Measurements from ENCODE around the gene FCGR1A.
"Not testable (repeated sequence)": the region's sequence is repeated elsewhere in the genome, so short reads cannot be mapped to it uniquely, and the experiment has no call there.

FCGR1A gene

DNA sequence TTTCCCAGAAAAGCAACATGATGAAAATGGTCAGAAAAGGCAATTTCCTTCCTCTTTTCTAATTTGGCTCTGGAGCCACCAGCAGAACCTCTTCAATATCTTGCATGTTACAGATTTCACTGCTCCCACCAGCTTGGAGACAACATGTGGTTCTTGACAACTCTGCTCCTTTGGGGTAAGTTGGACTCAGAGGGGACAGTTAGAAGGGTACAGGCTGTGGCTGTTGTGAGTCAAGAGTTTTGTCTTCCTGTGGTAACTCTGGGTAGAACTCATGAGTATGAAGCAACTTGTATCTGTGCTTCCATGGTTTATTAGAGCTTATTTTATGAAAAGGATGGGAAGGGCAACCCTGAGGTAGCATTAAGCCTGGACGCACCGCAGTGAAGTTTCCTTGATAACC is at the start of gene FCGR1A:
FCGR1A (plus strand) TSS at position 95 of the 400 bp plus-strand sequence; CDS start at position 145, 50 bp downstream.
- not testable (repeated sequence) for DNase-seq

DNA sequence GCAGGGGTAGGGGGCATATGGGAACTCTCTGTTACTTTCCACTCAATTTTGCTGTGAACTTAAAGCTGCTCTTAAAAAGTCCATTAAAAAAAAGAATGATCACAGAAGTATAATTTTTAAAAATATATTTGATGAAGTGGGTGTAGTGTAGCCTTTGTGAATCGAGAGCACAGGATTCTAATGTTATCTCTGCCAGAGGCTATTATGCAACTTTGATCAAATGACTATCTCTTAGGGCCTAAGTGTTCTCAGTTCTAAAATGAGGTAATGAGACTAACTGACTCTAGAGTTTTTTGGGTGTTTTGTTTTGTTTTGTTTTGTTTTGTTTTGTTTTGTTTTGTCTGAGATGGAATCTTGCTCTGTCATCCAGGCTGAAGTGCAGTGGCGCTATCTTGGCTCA is 49.7 kb upstream of the FCGR1A start:
- DNase-seq: not testable (repeated sequence)

DNA sequence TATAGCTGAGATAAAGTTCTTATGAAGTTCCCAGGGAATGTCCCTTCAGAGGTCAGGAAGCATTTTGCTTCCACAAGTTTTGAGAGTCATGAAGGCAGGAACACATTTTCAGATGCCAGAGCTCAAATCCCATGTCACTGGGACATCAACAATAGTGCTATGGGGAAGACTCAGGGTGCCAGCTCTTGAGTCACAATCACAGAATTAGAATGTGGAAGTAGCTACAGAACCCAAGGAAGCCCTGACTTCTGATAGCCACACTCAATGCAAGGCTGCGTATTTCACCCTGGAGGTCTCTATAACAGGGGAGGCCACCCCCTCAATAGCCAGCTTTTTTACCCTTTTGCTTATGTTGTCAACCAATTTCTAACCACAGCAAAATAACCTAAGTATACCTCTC is 47.8 kb upstream of the FCGR1A start:
- not testable (repeated sequence) for DNase-seq

DNA sequence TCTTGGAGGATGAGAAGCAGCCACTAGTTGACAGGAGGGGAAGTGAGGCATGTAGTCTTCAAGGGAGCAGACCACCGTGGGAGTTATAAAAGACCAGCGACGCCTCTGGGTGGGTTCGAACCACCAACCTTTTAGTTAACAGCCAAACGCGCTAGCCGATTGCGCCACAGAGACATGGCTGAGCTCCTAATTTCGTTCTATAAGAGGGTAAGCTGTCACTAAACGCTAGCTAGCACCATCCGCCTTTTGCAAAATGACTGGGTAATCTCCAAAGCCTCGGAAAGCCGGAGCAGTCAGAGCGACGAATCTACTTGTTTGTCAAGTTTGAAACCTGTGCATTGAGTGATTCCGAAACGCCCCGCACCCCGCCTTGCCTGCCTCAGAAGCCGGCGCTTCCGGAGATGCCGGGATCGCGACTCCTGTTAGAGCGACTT is 42.3 kb upstream of the FCGR1A start:
- not testable (repeated sequence) for DNase-seq

DNA sequence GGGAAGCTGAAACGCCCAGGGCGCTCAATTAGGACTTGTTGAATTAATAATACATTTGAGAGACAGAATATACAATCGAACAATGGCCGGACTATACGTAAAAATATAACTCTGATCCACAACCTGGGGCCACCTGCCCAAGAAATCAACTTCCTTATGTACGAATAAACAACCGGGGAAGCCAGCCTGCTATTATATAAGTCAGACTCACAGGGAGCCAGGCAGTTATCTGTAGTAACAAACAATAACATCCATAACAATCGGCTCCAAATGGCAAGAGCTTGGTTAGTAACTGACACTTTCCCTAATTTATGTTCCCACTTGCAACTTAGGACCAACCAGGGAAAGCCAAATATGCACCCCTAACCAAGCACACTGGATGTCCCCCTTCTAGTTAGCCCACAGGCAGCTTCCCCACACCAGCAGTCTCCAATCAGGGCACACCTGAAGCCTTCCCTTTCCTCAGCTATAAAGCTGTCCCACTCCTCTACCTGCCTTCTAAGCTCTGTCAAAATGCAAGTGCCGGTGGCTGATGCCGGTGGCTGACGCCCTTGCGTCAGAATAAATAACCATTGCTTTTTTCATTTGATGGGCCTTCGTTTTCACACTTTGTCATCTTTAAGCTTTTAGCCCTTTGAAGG is 41.8 kb upstream of the FCGR1A start:
- not testable (repeated sequence) for DNase-seq

DNA sequence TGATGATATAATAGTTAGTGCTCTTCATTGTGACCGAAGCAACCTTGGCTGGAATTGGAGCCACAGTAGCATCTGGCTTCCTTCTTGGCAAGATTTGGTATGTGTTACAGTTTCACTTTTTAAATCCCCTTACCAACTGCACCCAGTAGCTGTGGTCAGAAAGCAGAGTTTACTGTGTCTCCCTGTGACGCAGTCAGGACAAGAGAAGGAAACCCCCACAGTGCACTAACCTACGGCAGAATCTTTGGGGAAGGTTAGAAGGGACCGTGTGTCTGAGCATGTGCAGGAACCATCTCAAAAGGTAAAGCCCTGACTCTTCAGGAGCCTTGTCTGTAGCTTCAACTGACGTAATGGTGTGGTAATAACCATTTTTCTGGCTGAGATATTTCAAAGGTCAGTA is 40.6 kb upstream of the FCGR1A start:
- DNase-seq: not testable (repeated sequence)

DNA sequence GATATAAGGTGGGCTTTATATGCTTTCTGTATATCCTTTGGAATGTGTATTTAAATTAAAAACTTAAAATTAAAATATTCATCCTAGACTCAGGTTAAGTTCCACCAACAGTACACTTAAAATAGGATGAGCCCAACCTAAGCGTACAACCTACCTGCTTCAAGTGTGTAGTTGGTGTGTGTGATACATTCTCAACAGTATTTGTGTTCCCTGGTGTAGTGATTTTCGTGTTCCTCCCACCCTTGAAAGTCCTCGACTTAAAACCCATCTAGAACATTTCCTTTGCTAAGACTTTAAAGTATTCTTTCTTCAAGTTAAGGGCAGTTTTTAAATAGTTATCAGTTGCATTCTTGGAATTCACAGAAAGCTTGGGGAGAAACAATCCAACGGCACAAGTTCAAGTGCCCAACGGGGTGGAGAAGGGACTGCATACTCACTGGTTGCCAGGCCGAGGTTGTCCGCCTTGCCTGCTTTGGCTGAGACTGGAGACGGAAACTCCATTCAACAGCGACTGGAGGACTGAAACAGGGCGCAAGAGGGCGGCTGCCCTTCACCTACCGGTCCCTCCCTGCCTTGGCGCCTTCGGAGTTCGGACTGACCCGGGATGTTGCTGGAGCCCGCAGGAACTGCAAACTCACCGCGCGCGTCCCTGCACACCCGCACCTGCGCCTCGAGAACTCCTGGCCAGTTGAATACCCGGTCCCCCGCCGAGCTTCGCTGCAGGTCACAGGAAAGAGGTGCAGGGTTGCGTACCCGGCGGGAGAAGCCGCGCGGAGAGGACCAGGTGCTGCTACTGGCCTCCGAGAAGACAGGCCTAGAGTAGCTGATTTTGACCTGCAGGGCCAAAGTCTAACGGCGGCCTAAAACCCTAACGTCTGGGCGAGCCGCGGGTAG is 35.8 kb upstream of the FCGR1A start:
- not testable (repeated sequence) for DNase-seq

DNA sequence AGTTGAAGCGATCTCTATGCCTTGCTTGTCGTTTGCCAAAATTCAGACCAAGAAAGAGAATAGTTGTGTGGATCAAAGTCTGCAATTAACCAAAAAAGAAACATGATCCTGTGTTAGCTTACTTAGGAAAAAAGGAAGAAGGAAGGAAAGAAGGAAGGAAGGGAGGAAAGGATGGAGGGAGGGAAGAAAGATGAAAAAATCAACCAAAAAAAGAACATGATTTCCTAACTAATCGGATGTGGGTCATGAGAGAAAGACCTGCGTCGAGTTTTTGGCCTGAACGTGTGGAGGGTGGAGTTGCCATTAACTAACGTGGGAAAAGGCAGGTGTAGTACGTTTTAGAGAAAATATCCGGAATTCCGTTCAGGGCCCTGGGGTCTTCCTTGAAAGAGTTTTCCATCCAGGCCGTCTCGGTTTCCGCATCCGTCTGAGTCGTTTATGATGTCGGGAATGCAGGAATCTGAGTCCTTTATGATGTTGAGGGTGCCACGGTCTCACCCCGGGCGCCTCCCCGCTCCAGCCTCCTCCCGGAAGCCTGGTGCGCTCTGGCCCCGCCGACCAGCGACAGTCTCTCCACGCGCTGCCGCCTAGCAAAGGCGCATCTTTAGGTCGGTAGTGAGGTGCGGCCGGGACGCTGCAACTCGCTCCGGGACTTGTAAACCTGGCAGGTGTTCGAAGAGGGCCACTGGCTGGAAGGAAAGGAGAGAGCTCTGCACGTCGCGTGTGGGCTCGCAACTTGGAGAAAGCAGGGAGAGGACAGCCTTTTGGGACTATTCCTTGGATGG is 34.9 kb upstream of the FCGR1A start:
- not testable (repeated sequence) for DNase-seq

DNA sequence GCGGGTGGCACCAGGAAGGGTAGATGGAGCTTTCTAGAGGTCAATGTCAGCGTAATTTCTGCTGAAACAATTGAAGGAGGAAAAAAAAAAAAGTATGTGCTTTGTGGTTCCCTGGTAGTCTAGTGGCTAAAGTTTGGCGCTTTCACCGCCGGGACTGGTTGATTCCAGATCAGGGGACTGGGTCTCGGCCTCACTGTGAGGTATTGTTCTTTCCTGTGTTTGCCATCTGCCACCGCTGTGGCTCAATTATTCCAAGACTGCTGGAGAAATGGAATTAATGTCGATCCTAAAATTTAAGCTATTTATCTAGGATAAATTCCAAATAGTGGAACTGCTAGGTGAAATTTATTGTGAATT is 34.4 kb upstream of the FCGR1A start:
- DNase-seq: not testable (repeated sequence)

DNA sequence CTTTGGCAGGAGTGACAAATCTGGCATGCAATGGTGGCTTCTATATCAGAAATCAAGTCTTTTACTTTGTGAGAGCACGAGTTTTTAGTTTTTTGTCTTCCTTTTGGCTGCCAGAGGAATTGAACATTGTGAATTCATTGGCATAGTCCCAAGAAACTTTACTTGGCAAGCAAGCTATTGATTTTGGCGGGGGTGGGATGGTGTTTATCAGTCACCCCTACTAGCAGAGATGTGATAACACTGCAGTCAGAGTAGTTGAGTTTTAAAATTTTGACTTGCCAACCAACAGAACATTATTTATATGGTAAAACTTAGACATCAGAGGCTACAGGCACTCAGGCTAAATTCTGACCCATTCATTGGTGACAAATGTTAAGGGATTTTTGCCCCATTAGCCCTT is 31.9 kb upstream of the FCGR1A start:
- DNase-seq: not testable (repeated sequence)

DNA sequence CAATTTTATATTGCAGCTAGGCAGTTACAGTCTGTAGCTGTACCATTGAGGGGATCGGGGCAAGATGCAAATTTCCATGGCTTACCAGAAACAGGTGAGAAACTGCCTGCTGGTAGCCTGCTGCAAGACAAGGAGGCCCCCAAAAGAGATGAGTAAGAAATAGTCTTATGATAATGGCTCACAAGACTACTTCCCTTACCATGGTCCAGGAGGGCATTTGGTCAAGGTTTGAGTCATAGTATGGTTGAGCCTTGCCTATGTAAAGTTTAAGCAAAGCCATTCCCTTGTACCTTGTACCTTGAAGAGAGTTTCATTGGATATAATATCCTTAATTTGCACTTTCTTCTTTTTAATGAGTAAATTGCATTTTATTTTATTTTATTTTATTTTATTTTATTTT is 30.3 kb upstream of the FCGR1A start:
- not testable (repeated sequence) for DNase-seq

DNA sequence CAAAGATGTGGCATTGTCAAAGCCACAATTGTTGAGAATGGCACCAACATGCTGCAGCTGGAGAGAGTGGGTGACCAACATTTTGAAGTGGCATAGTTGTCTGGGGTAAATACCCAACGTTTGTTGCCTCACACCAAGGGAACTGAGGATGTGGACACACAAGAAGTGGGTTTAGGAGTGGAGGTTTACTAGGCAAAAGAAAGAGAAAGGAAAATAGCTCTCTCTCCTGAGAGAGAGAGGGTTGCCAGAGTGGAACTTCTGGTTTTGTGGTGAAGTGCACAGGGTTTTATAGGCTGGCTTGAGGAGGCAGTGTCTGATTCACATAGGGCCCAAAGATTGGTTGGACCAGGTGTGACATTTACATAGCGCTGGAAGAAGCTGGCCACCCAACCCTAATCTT is 29.0 kb upstream of the FCGR1A start:
- not testable (repeated sequence) for DNase-seq

DNA sequence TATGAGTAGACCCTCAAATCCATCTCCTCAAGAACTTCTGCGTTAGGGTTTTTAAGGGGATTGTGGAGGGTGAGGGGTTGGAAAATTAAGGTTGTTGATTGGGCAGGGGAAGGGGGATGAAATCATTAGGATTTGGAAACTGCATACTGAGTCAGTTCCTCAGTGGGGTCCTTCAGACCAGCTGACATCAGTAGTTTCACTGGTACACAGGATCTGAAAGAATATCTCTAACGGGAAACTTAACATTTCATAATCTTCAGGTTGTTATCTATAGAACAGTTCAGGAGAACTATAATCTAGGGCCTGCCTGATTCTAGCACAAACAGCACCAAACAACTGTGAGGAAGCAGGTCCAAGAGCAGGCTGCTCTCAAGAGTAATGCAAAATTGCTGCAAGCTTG is 27.2 kb upstream of the FCGR1A start:
- not testable (repeated sequence) for DNase-seq

DNA sequence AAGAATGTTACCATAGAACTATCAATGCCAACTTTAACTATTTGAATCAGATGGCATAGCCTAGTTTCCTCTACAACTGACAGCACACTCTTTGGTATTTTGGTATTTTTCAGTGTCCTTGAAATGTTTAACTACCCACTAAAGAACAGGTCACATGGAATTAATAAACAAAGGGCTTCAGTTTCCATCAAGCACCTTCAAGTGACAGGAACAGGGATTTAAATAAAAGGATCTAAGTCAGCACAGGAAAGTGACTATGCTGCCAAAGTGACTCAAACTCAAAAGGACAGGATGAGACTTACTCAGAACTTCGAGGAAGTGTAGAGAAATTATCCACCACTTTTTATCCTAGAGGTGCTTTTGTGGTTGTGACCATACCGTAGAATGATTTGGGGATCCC is 20.2 kb upstream of the FCGR1A start:
- not testable (repeated sequence) for DNase-seq

DNA sequence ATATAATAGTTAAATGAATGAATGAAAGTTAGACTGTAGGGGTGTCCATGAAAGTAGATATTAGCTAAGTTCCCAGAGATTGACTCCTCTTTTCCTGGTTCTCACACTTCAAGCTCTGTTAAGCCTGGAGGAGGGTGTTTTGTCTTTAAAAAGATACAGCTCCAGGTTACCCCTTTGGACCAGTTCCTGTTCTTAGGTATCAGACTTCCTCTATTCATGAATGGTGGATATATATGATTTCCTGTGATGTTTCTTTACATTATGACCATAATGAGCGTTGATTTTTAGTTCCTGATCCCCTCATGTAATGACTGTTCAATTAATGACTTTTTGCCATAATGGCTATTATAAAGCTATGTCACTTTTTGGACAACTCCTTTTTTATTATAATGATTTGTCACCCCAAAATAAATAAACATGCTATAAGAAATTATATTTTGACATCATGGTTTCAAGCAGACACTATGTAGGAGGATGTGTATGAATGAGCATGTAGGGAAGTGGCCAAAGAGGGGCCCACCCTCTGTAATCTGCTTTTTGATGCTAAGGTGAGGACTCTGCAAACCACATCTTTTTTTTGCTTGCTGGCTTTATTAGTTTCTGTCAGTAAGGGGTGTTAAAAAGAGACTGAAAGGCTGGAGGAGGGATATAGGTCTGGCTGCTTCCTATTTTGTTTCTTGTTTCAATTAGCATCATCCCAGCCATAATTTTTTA is 18.2 kb upstream of the FCGR1A start:
- DNase-seq: not testable (repeated sequence)

DNA sequence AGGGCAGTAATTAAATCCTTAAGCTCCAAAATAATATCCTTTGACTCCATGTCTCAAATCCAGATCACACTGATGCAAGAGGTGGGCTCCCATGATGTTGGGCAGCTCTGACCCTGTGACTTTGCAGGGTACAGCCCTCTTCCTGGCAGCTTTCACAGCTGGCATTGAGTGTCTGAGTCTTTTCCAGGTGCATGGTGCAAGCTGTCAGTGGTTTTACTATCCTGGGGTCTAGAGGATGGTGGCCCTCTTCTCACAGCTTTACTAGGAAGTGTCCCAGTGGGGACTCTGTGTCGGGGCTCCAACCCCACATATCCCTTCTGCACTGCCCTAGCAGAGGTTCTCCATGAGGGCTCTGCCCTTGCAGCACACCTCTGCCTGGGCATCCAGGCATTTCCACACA is 16.3 kb upstream of the FCGR1A start:
- not testable (repeated sequence) for DNase-seq

DNA sequence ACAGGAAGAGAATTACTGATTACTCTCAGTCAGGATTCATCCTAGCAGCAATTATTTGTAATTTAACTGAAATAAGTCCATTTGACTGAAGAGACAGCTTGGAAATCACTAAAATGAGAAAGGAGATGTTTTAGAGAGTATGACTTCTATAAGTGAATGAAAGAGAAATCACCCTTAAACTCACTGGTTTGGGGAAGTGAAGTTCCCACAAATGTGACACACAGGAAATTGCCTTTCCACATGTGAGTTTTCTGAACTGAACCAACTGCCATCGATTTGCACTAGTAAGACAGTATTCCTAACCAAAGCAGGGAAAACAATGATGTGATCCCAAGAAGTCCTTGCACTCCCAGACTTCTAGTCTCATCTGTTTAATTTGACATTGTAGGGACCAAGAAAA is 13.3 kb upstream of the FCGR1A start:
- DNase-seq: not testable (repeated sequence)

DNA sequence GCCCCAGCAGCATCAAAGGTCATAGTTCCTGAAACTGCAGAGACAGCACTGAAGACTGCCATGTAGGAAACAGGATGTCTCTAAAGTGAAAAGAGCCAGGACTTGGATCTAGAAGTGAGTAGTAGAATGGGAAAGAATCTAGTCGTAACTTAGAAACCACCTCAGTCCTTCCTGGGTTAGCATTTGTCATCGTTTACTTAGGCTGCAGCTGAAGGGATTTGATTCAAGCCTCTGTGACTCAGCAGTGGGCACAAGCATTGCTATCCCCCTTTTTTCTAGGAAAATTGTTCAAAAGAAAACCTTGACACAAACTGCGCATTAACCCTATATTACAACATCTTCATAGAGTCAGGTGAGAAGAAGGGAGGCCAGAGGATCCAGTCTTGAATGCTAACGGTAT is 11.8 kb upstream of the FCGR1A start:
- DNase-seq: not testable (repeated sequence)

DNA sequence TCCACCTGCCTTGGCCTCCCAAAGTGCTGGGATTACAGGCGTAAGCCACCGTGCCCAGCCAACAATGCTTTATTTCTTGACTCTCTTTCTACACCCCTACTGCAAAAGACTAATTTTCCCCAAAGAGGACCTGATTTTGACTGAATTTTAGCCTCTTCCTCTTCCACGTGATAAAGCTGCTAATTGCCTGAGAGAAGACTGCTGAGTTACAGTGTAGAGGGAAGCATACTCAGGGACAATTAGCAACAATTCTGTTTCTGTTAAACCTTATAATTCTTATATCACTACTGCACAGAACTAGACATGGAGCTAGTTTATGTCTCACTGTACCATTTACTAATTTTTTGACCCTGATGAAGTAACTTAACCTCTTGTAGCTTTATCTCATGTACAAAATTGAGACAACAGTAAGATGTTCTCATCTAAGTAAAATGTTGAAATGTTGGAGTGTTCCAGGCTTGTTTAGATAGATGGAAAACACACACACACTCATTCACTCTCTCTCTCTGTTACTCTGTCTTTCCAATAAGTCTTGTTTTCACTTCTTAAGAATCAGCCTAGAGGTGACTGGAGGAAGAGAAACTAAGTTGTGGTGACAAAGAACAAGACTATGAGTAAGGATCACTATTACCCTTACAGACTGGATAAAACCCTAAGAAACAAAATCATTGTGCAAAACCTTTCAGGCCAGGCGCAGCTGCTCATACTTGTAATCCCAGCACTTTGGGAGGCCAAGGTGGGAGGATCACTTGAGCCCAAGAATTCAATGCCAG is 10.7 kb upstream of the FCGR1A start:
- DNase-seq: not testable (repeated sequence)

DNA sequence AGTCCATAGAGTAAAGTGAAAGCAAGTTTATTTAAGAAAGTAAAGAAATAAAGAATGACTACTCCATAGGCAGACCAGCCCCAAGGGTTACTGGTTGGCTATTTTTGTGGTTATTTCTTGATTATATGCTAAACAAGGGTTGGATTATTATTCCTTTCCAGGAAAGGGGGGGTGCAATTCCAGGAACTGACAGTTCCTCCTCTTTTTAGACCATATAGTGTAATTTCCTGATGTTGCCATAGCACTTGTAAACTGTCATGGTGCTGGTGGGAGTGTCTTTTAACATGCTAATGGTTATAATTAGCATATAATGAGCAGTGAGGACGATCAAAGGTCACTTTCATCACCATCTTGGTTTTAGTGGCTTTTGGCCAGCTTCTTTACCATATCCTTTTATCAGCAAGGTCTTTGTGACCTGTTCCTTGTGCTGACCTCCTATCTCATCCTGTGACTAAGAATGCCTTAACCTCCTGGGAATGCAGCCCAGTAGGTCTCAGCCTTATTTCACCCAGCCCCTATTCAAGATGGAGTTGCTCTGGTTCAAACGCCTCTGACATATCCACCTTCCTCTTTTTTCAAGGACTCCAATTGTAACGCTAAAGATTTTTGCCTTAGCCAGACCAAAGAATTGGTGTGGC is 6.9 kb upstream of the FCGR1A start:
- DNase-seq: not testable (repeated sequence)

DNA sequence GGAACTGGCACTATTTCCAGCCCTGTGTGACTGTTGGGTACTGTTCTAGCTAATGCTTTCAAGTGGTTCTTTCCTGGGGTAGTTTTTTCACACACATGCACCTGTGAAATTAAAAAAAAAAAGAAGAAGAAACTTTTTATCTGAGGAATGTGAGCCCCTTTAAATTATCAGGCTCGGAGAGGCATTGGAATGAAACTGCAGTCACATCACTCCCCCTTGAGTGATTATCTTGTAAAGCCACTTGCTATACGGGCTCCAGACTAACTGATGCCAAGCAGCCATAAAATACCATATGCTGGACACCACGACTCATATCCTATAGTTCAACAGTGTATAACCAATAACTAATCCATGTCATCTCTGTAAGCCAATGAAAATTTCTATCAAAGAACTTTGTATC is 5.4 kb upstream of the FCGR1A start:
- not testable (repeated sequence) for DNase-seq

Measured in bone marrow (tissue), 2 donors.